Dermis microvascular lymphatic vessel endothelial cell (primary cell): ENCODE results near the gene RABIF. TPM values are rescaled to one million over a fixed set of nuclear protein-coding genes. Genes with fewer than 3 reads are reported as not detected.
"Not testable (repeated sequence)": the region's sequence is repeated elsewhere in the genome, so short reads cannot be mapped to it uniquely, and the experiment has no call there.

ENCODE experiments used
- DNase-seq, 2 donors: peaks; one replicate each; pipeline versions ENCODE4 v3.0.0 to v3.0.0-alpha.2; 2010; ENCODE audit warnings: low read depth in 2 of 2
- total RNA-seq: library from RNA; depleted of rRNA; stranded (reverse); fragments of >200 nt; gene quantifications from 2 replicates; pipeline ENCODE4 v1.2.1, GENCODE V29; 2014

RABIF gene
- total RNA-seq, 1 donor from 2014 or later = 8.5 TPM

- DNase-seq = no peak
Measured at GRCh38 chr1:202834771-202835547, 54.0 kb downstream of the RABIF start.

GRCh38 chr1:202831906-202832305 lies 57.0 kb downstream of the RABIF start:
- DNase-seq = no peak

- DNase-seq = not testable (repeated sequence)
Measured at GRCh38 chr1:202829223-202829622, 59.7 kb downstream of the RABIF start.

Other genes with a start within 250 kb of the RABIF start
- gene SYT2, start 178.7 kb downstream of the RABIF start, total RNA-seq = not detected in 2 replicates
- 46.1 and 67.4 TPM in 2 replicates for gene KDM5B, start 80.7 kb downstream of the RABIF start, total RNA-seq
- 0.13 and 0.25 TPM in 2 replicates for gene PCAT6, start 78.2 kb downstream of the RABIF start, total RNA-seq
- 20.5 and 22.6 TPM in 2 replicates for gene KLHL12, start 38.1 kb upstream of the RABIF start, total RNA-seq
- gene ADIPOR1, start 69.2 kb upstream of the RABIF start, total RNA-seq = 78.8 and 113 TPM in 2 replicates
- gene CYB5R1, start 78.1 kb upstream of the RABIF start, total RNA-seq = 26.6 and 38.8 TPM in 2 replicates
- gene TMEM183A, start 118.2 kb upstream of the RABIF start, total RNA-seq = 69.3 and 73.2 TPM in 2 replicates
- gene PPFIA4, start 137.3 kb upstream of the RABIF start, total RNA-seq = 0.13 TPM in 2 replicates
- not detected in 2 replicates for gene MYOG, start 196.9 kb upstream of the RABIF start, total RNA-seq
- not detected in 2 replicates for gene ADORA1, start 238.6 kb upstream of the RABIF start, total RNA-seq